Astrocyte of the cerebellum (primary cell): ENCODE results near the gene PTK6.

Source experiments
- DNase-seq: peaks from one replicate; pipeline ENCODE4 v3.0.0-alpha.2; 2011; ENCODE audit warnings: low read depth
- H3K4me3 ChIP-seq: 2 replicates; pipeline ENCODE4 v1.5.1; 2011; ENCODE audit warnings: mild to moderate bottlenecking, low read depth, low read length, moderate library complexity
- CTCF ChIP-seq: IDR thresholded peaks from 2 replicates; pipeline ENCODE4 v1.5.1; 2012; ENCODE audit warnings: low read length, low read depth, moderate library complexity, mild to moderate bottlenecking; ENCODE audit errors: missing control alignments
- in situ Hi-C: cut with HindIII; loops from 2 replicates; pipeline ENCODE4 v1.10.0; 2017; ENCODE audit warnings: low sequenced_read_pairs

The PTK6 gene

GRCh38 chr20:63498960-63499337 is 38.2 kb downstream of the PTK6 start, which contains the start of gene EEF1A2:
TSS of gene EEF1A2 (minus strand) at chr20:63499083. CDS start at chr20:63497763, 1,320 bp downstream.
- no peak for TF ChIP-seq CTCF
- peak within 1 kb of the TSS; percentile 18 for H3K4me3 ChIP-seq
- DNase-seq = no peak
- in situ Hi-C loops = no loop called here

- TF ChIP-seq CTCF = no peak
- in situ Hi-C loops = no loop called here
- DNase-seq = no peak
- peak overlapping the region; percentile 18 for H3K4me3 ChIP-seq
Observed at GRCh38 chr20:63497946-63498935, 38.9 kb downstream of the PTK6 start.

GRCh38 chr20:63497138-63497945 is 39.8 kb downstream of the PTK6 start:
- no peak for DNase-seq
- in situ Hi-C loops = no loop called here
- no peak for TF ChIP-seq CTCF
- H3K4me3 ChIP-seq = no peak overlapping the region

- TF ChIP-seq CTCF = no peak
- DNase-seq = no peak
- H3K4me3 ChIP-seq = no peak overlapping the region
- in situ Hi-C loops = no loop called here
Observed at GRCh38 chr20:63496596-63497120, 40.5 kb downstream of the PTK6 start.

- in situ Hi-C loops = no loop called here
- H3K4me3 ChIP-seq = no peak overlapping the region
- peak; percentile 92 for TF ChIP-seq CTCF
- DNase-seq = no peak
Observed at GRCh38 chr20:63495741-63496595, 41.2 kb downstream of the PTK6 start.
